Liver (tissue), 9 donors: Measurements from ENCODE around the gene IRAG1. TPM values are rescaled to one million over a fixed set of nuclear protein-coding genes. Genes with fewer than 3 reads are reported as not detected.

Experiments
- DNase-seq: peaks from one replicate; pipeline ENCODE4 v3.0.0-alpha.2; 2017; ENCODE audit warnings: low spot score
- H3K27ac ChIP-seq, 2 donors: one replicate each; pipeline ENCODE4 v1.7.0; 2013; ENCODE audit warnings: inconsistent platforms in 2 of 2, low read length in 2 of 2, control low read depth in 1 of 2, low read depth in 1 of 2, mild to moderate bottlenecking in 1 of 2
- H3K27me3 ChIP-seq, 4 donors: one replicate each; pipeline versions ENCODE4 v1.6.1 to v1.7.0; 2013; ENCODE audit warnings: low read length in 3 of 4, inconsistent platforms in 1 of 4, mild to moderate bottlenecking in 1 of 4, moderate library complexity in 1 of 4; ENCODE audit not compliant: control insufficient read depth in 4 of 4, insufficient read depth in 4 of 4
- H3K36me3 ChIP-seq, 4 donors: one replicate each; pipeline versions ENCODE4 v1.6.1 to v1.7.0; 2013; ENCODE audit warnings: low read length in 3 of 4, mild to moderate bottlenecking in 3 of 4, low read depth in 1 of 4, moderate library complexity in 1 of 4; ENCODE audit not compliant: control insufficient read depth in 4 of 4, insufficient read depth in 3 of 4
- H3K4me1 ChIP-seq, 4 donors: one replicate each; pipeline versions ENCODE4 v1.6.1 to v1.7.0; 2013; ENCODE audit warnings: low read length in 3 of 4, mild to moderate bottlenecking in 3 of 4, moderate library complexity in 1 of 4; ENCODE audit not compliant: control insufficient read depth in 4 of 4, insufficient read depth in 4 of 4
- H3K4me3 ChIP-seq, 3 donors: one replicate each; pipeline versions ENCODE4 v1.6.1 to v1.7.0; 2013; ENCODE audit warnings: low read length in 3 of 3, control low read depth in 1 of 3, low read depth in 1 of 3, mild to moderate bottlenecking in 1 of 3
- H3K9ac ChIP-seq, 2 donors: one replicate each; pipeline ENCODE4 v1.7.0; 2013; ENCODE audit warnings: low read length in 2 of 2, mild to moderate bottlenecking in 2 of 2, moderate library complexity in 2 of 2, control low read depth in 1 of 2, low read depth in 1 of 2
- H3K9me3 ChIP-seq, 4 donors: one replicate each; pipeline versions ENCODE4 v1.6.1 to v1.7.0; 2013; ENCODE audit warnings: low read length in 3 of 4; ENCODE audit not compliant: control insufficient read depth in 4 of 4
- ATF3 ChIP-seq: IDR thresholded peaks from 2 replicates; pipeline ENCODE4 v1.6.1; 2016; ENCODE audit warnings: antibody characterized with exemption
- CTCF ChIP-seq: fragments of 150-350 bp; IDR thresholded peaks from 2 replicates; pipeline ENCODE4 v1.5.1; 2017; ENCODE audit warnings: improper control_type of control experiment, low read depth, low read length; ENCODE audit not compliant: missing input control
- EGR1 ChIP-seq, 2 donors: IDR thresholded peaks; 2 replicates each; pipeline ENCODE4 v1.6.1; 2016 to 2018; ENCODE audit warnings: antibody characterized with exemption in 2 of 2, low read depth in 2 of 2
- FOXA1 ChIP-seq: IDR thresholded peaks from 2 replicates; pipeline ENCODE4 v1.6.1; 2016; ENCODE audit warnings: antibody characterized with exemption
- FOXA2 ChIP-seq: IDR thresholded peaks from 2 replicates; pipeline ENCODE4 v1.6.1; 2016; ENCODE audit warnings: antibody characterized with exemption
- GABPA ChIP-seq, 2 donors: IDR thresholded peaks in 1 of 2; conservative IDR thresholded peaks in 1 of 2; 2 replicates each; pipeline ENCODE4 v1.6.1; 2016; ENCODE audit warnings: antibody characterized with exemption in 2 of 2, mild to moderate bottlenecking in 1 of 2, moderate library complexity in 1 of 2
- HNF4A ChIP-seq, 2 donors: conservative IDR thresholded peaks; 2 replicates each; pipeline ENCODE4 v1.6.1; 2016; ENCODE audit warnings: antibody characterized with exemption in 2 of 2, mild to moderate bottlenecking in 2 of 2
- HNF4G ChIP-seq: IDR thresholded peaks from 2 replicates; pipeline ENCODE4 v1.6.1; 2016; ENCODE audit warnings: antibody characterized with exemption
- JUND ChIP-seq, 2 donors: IDR thresholded peaks; 2 replicates each; pipeline ENCODE4 v1.6.1; 2016; ENCODE audit warnings: antibody characterized with exemption in 2 of 2
- MAX ChIP-seq: IDR thresholded peaks from 2 replicates; pipeline ENCODE4 v1.6.1; 2016; ENCODE audit warnings: antibody characterized with exemption
- NR2F2 ChIP-seq: IDR thresholded peaks from 2 replicates; pipeline ENCODE4 v1.6.1; 2016; ENCODE audit warnings: antibody characterized with exemption
- RAD21 ChIP-seq, 2 donors: IDR thresholded peaks; 2 replicates each; pipeline ENCODE4 v1.6.1; 2016; ENCODE audit warnings: antibody characterized with exemption in 2 of 2, mild to moderate bottlenecking in 2 of 2
- REST ChIP-seq: IDR thresholded peaks from 2 replicates; pipeline ENCODE4 v1.6.1; 2016; ENCODE audit warnings: antibody characterized with exemption, mild to moderate bottlenecking
- RXRA ChIP-seq, 2 donors: IDR thresholded peaks; 2 replicates each; pipeline ENCODE4 v1.6.1; 2017 to 2018; ENCODE audit warnings: antibody characterized with exemption in 2 of 2, mild to moderate bottlenecking in 1 of 2
- SP1 ChIP-seq: IDR thresholded peaks from 2 replicates; pipeline ENCODE4 v1.6.1; 2018; ENCODE audit warnings: antibody characterized with exemption, mild to moderate bottlenecking
- TAF1 ChIP-seq: conservative IDR thresholded peaks from 2 replicates; pipeline ENCODE4 v1.6.1; 2016; ENCODE audit warnings: antibody characterized with exemption, mild to moderate bottlenecking
- YY1 ChIP-seq: IDR thresholded peaks from 2 replicates; pipeline ENCODE4 v1.6.1; 2016; ENCODE audit warnings: antibody characterized with exemption, mild to moderate bottlenecking
- ZBTB33 ChIP-seq: IDR thresholded peaks from 2 replicates; pipeline ENCODE4 v1.6.1; 2016; ENCODE audit warnings: antibody characterized with exemption
- WGBS: extraction: QIAGEN DNeasy Blood & Tissue Kit; methylation state at CpG from one replicate; pipeline ENCODE4 v1.1.7; 2013; 5-methylcytosine and 5-hydroxymethylcytosine counted together
- polyA plus RNA-seq, 2 donors: library from polyadenylated mRNA; stranded (reverse) in 1 of 2; unstranded in 1 of 2; fragments of 200-250 nt in 1 of 2; fragments of >200 nt in 1 of 2; fragmentation: Nextera tagmentation in 1 of 2; extraction: Ambion mirVana in 1 of 2; gene quantifications; one replicate each; pipeline versions ENCODE4 v1.2.1 to v1.2.3, GENCODE V29; 2013 to 2015
- total RNA-seq, 2 donors: library from RNA; depleted of rRNA; stranded (reverse); fragments of >200 nt; gene quantifications; one replicate each; pipeline ENCODE4 v1.2.3, GENCODE V29; 2014
- donor health status: healthy.
- donor health status: healthy.
- donor health status: healthy.
- donor health status: healthy.
- donor health status: healthy.

The IRAG1 gene
- total and polyA plus RNA-seq, 4 donors = 0.29 to 4.4 (median 2.0) TPM

- no peaks in the 10 kb centered on the region for H3K9me3 ChIP-seq
- H3K27me3 ChIP-seq = peaks cover 0 to 6% (median 0%) of the 10 kb centered on the region in 4 donors
- H3K27ac ChIP-seq = peak overlapping the region in 1 of 2 donors; percentile 7
- TF ChIP-seq REST = no peak
- no peak for TF ChIP-seq HNF4G
- TF ChIP-seq NR2F2 = no peak
- no peak for TF ChIP-seq YY1
- TF ChIP-seq FOXA2 = no peak
- TF ChIP-seq FOXA1 = no peak
- TF ChIP-seq ZBTB33 = no peak
- no peak for TF ChIP-seq HNF4A (conservative IDR thresholded peaks at IDR 0.05)
- H3K36me3 ChIP-seq = no peaks in the 10 kb centered on the region
- no peak overlapping the region for H3K4me3 ChIP-seq
- peaks cover 0 to 6% (median 2%) of the 10 kb centered on the region in 4 donors for H3K4me1 ChIP-seq
- no peak for DNase-seq
- H3K9ac ChIP-seq = no peak overlapping the region
- 37% methylated on average over 10 of the region's 10 CpGs for WGBS
Measured at GRCh38 chr11:10674911-10675440, 18.6 kb downstream of the IRAG1 start.

- WGBS = 43% methylated on average over 6 of the region's 6 CpGs
- no peaks in the 10 kb centered on the region for H3K36me3 ChIP-seq
- H3K9me3 ChIP-seq = no peaks in the 10 kb centered on the region
- H3K27me3 ChIP-seq = peaks cover 0 to 5% (median 0%) of the 10 kb centered on the region in 4 donors
- H3K4me3 ChIP-seq = no peak overlapping the region
- TF ChIP-seq NR2F2 (peak; percentile 20), FOXA2 (no peak), TAF1 (no peak)
- no peak overlapping the region for H3K9ac ChIP-seq
- DNase-seq = no peak
- H3K4me1 ChIP-seq = peaks cover 0 to 6% (median 2%) of the 10 kb centered on the region in 4 donors
- no peak overlapping the region for H3K27ac ChIP-seq
Measured at GRCh38 chr11:10674440-10674855, 19.1 kb downstream of the IRAG1 start.

GRCh38 chr11:10673501-10674062 is 20.0 kb downstream of the IRAG1 start:
- no peak for DNase-seq
- H3K4me1 ChIP-seq = peaks cover 0 to 6% (median 3%) of the 10 kb centered on the region in 4 donors
- TF ChIP-seq SP1 (no peak), GABPA (IDR thresholded peaks at IDR 0.05 in 1 of 2, conservative IDR thresholded peaks at IDR 0.05 in 1 of 2) (no peak), TAF1 (no peak), EGR1 (IDR thresholded peaks at IDR 0.05; ENCODE audit: low read depth in 2 of 2) (no peak), FOXA2 (no peak), YY1 (no peak), NR2F2 (no peak), MAX (no peak), CTCF (no peak), JUND (IDR thresholded peaks at IDR 0.05) (no peak), RXRA (IDR thresholded peaks at IDR 0.05) (no peak), HNF4A (conservative IDR thresholded peaks at IDR 0.05) (no peak), RAD21 (IDR thresholded peaks at IDR 0.05) (no peak), ATF3 (no peak), FOXA1 (no peak), HNF4G (no peak)
- 57% methylated on average over 6 of the region's 6 CpGs for WGBS
- no peaks in the 10 kb centered on the region for H3K9me3 ChIP-seq
- no peak overlapping the region for H3K27ac ChIP-seq
- H3K4me3 ChIP-seq = no peak overlapping the region
- H3K9ac ChIP-seq = no peak overlapping the region
- no peaks in the 10 kb centered on the region for H3K36me3 ChIP-seq
- H3K27me3 ChIP-seq = peaks cover 0 to under 1% (median 0%) of the 10 kb centered on the region in 4 donors
